Hematopoietic multipotent progenitor cell treated with erythropoietin and hydrocortisone succinate and interleukin-3 and kit ligand, for 4 days (in vitro differentiated cells): ENCODE measurements around the gene UBE2G2.

Source experiments
- DNase-seq: peaks from one replicate; pipeline ENCODE4 v3.0.0-alpha.2; 2015

The UBE2G2 gene

DNA sequence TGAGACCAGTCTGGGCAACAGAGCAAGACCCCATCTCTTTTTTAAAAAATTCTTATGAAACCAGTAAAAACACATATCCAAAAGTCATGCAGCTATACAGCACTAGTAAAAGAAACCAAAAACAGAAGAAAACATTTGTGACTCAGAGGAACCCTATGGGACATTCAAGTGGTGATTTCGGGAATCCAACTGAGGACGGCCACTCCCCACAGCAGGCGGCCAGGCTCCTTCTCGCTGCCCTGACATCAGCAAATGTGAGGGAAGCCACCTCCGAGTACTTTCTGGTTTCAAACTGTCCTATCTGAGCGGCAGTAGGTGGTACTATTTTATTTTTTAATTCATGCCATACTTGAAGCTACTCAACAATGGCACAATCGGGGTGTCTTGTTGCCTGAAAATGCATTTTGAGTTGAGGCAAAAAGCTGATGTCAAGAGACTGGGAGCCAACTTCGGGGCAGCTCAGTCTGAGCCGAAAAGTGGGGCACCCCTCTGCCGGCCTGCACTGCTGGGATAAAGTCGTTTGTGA is 12.9 kb upstream of the UBE2G2 start:
- DNase-seq: no peak

DNA sequence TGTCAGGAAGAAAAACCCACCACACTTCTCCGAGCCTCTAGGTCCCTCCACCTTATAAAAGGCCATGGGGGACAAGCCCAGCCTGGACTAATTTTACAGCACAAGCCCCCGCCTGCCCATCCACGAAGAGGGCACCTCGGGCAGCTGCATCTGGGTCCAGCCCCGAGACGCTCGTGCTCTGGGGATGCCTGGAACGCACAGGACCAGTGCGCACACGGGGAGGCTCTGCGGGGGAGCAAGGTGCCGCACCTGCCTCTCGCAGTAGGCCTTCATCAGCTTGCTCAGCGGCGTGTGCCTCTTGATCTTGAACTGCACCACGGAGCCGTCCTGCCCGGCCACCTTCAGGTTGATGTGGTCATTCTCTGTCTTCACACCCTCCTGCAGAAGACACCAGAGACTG is 12.1 kb upstream of the UBE2G2 start:
- DNase-seq: no peak

DNA sequence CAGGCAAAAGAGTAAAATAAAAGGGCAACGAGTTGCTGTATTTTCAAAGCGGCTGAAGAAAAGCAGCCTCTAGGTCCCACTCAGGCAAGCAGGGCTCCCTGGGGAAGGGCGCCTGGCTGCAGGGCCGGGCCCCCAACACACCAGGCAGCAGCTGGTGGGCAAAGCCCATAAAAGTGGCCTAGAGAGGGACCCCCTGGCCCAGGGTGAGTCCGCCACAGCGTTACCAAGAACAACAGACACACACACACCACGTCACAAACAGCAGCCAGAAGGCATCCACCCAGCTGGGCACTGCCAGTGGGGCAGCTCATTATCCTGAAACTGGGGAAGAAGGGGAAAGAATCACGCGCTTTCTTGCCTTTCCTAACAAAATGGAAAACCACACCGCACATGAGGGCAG is 11.5 kb upstream of the UBE2G2 start:
- DNase-seq: no peak

DNA sequence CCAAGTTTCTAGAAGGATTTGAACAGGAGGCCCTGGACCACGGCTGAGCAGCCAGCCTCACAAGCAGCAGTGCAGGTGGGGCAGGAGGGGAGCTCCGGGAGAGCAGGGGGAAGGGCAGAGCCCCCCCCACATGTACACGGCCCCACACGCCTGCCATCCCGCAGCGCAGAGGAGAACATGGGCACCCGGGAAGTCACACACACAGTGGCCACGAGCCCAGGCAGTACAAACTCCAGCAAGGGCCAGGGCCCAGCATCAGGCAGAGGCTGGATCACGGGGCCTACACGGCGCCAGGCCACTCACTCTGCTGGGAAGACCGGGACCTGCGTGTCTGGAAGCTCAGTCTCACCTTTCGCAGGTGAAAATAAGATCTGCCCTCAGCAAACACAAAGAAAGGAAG is 11.0 kb upstream of the UBE2G2 start:
- no peak for DNase-seq

DNA sequence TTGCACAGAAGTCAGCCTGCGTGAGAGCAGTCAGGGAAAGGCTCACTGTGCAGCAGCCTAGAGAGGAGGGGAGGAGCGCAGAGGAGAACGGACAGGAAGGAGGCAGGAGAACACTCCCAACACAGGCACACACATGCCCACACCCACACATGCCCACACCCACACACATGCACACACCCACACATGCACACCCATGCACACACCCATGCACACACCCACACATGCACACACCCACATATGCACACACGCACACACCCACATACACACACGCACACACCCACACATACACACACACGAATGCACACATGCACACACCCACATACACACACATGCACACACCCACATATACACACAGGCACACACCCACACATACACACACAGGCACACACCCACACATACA is 9.2 kb upstream of the UBE2G2 start:
- DNase-seq: no peak

DNA sequence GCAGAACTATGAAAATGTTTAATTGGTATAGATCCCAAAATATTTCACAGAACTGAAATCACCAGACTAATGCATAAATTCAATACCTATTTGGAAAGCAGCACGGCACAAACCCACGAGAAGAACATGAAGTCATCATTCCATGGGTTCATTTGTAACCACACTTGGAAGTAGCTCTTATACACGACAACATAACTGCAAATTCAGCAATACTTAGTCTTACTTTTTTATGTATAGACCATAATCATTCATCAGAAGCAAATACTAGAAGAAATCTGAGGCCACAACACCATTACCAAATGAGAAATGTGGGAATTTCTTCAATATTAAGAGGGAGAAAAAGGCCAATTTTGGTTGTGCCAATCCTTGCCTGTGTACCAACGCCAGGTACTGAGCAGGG is 4.2 kb upstream of the UBE2G2 start:
- no peak for DNase-seq

DNA sequence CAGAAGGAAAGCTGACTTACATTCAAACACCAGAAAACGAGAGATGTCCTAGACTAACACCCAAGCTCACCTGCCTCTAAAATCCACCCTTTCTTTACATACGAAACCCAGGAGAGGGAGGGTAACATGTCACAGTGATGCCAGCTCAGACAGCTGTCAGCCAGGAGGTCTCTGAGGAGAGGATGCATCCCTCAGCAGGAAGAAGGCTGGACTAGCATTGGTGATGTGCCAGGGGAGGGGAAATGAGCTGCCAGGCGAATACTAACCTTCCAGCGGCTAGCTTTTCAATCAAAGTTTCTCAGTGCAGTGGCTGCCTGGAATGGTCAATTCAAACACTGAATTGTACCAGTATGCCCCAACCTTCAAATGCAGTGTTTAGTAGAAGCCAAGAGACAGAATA is 3.6 kb upstream of the UBE2G2 start:
- DNase-seq: no peak

DNA sequence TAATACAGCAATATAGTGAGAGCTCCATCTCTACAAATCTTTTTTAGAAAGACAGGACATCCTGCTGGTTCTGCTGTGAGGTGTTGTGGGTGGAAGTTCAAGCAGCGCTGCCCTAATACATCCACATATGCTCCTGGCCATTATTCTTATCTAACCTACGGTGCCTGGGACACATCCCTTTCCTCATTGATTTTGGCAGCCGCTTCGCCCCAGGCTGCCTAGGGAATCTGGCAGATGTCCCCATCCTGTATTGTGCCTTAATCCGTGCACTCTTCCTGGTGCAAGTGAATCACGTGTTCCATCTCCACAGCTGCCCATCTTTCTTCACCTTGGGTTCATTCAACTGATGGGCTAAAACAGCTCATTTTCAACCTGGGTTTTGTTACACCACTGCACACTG is 3.1 kb upstream of the UBE2G2 start:
- DNase-seq: no peak

DNA sequence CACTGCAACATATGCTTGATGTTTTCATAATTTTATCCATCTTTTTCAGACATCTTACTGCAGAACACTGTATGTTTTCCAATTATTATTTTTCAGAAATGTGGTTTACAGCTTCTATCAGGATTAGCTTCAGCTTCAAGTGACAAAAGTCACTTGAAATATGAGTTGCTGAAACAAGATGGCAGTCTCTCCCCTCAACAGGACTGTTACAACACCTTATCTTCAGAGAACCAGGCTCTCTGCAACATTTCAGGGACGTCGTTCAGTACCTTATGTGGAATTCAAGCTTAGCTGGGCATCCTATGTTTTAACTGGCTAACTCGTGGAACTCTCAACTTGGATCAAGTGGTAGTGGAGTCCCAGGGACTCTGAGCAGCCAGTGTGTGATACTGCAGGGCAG is 2.0 kb upstream of the UBE2G2 start:
- DNase-seq: peak; percentile 49

DNA sequence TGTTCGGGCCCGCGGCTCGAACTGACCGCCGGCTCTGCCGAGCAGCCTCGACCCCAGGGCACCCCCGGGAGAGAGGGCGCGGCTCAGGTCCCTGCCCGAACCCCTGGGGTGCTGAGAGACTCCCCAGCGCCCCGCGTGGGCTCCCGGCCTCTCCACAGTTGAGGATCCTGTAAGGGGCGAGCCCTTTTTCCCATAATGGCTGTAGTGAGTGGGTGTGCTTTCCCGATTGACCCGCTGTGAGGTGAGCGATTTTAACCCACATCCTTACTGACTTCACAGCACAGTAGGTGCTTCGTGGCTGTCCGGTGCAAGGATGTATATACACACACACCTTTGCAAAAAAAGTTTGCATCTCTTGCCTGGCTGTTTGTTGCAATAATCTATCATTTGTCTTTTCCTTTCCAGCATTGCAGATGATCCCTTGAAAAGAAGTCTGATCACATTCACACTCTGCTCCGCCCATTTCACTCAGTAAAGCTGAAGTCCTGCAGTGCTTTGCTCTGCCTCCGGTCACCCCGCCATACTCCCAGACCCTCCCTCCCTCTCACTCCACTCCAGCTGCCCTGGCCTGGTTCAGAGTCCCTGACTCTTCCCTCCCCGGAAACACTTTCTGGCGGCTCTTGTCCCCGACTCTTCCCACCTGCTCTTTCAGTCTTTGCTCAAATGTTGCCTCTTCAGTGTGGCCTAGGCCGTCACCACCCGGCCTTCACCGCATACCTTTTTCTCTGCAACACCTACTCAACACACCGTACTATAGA is 955 bp upstream of the UBE2G2 start:
- peak; percentile 71 for DNase-seq

DNA sequence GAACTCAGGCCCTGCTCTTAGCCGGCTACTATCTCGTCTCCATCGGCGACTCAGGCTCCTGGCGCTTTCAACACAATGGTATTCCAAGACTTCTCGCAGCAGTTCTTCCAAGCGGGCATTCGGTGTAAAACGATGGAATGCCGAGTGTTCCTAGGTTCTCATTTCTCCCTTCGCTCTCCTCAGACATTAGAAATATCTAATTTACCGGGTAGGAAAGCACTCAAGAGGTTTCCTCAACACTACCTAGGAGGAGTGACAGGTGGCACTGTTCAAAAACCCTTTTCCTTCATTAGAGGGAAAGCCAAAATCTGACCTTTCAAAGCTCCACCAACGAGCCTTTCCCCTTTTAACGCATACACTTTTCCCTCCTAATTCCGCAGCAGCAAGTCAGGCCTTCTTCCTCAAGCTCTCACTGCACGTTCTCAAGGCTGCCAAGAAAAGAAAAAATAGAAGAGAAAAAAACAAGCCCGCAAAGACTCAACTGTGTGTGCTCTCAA is 601 bp downstream of the UBE2G2 start:
- peak; percentile 77 for DNase-seq

DNA sequence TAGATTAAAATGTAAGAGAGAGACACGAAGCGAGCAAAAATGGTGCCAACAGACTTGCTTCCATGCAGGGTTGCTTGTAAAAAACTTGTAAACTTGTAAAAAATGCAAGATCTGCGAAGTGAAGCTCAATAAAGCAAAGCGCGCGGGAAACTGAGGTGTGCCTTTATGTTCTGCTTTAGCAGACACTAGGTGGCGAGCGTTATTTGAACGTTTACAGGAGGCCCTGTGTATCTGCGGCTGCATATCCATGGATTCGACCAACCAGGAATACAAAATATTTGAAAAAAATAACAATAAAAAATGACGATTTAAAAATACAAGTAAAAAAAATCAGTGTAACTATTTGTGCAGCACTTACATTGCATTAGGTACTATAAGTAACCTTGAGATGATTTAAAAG is 1.5 kb downstream of the UBE2G2 start:
- peak; percentile 71 for DNase-seq

DNA sequence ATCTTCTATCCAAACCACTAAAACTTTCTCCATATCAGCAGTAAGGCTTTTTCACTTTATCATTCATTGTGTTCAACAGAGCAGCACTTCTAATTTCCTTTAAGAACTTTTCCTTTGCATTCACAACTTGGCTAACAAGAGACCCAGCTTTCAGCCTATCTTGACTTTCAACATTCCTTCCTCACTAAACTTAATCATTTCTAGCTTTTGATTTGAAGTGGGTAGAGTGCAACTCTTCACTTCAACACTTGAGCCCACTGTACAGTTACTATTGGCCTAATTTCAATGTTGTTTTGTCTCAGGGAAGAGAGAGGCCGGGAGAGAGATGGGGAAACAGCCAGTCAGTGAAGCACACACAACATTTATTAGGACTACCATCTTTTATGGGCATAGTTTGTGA is 2.0 kb downstream of the UBE2G2 start:
- DNase-seq: no peak

DNA sequence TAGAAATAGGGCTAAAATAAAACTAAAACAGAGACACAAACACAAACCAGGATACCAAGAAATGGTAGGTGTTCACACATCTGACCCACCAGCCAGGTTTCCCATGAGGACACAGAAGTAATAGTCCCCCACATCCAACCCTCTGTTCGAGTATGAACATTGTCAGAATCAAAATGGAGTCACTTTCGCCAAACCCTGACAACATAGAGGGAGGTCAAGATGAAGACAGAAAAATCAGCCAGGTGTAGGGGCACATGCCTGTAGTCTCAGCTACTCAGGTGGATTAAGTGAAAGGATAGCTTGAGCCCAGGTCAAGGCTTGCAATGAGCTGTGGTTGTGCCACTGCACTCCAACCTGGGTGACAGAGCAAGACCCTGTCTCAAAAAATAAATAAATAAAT is 3.8 kb downstream of the UBE2G2 start:
- DNase-seq: no peak

DNA sequence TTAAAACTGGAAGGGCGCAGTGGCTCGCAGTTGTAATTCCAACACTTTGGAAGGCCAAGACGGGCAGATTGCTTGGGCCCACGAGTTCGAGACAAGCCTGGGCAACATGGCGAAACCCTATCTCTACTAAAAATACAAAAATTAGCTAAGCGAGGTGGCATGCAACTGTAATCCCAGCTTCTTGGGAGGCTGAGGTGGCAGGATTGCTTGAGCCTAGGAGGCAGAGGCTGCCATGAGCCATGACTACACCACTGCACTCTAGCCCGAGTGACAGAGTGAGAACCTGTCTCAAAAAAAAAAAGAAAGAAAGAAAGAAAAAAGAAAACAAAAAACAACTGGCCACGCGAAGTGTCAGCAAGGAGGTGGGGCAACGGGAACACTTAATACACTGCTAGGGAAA is 6.3 kb downstream of the UBE2G2 start:
- no peak for DNase-seq

DNA sequence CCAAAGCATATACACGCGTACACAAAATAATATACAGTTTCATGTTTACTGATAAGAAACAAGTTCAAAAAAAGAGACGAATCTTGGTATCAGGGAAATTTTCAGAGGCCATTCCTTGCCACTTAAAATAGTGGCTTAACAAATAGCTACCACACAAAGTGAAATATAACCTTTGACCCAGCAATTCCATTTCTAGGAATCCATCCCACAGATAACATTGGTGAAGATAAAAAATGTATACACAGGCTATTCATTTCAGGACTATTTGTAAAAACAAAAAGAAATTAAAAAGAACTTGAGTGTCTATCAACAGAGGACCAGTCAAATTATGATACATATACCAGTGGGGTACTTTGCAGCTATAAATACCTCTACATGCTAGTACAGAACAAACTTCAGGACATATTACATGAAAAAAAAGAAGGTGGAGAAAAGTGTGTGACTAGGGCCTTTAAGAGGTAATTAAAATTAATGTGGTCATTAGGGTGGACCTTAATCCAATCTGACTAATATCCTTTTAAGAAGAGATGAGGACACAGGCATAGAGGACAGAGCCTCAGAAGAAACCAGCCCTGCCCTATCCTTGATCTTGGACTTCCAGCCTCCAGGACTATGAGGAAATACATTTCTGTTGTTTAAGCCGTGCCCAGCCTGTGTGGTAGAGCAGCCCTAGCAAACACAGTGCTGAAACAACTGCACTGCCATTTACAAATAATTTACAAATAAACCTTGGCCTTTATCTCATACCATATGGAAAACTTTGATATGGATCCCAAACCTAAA is 7.8 kb downstream of the UBE2G2 start:
- DNase-seq: no peak

DNA sequence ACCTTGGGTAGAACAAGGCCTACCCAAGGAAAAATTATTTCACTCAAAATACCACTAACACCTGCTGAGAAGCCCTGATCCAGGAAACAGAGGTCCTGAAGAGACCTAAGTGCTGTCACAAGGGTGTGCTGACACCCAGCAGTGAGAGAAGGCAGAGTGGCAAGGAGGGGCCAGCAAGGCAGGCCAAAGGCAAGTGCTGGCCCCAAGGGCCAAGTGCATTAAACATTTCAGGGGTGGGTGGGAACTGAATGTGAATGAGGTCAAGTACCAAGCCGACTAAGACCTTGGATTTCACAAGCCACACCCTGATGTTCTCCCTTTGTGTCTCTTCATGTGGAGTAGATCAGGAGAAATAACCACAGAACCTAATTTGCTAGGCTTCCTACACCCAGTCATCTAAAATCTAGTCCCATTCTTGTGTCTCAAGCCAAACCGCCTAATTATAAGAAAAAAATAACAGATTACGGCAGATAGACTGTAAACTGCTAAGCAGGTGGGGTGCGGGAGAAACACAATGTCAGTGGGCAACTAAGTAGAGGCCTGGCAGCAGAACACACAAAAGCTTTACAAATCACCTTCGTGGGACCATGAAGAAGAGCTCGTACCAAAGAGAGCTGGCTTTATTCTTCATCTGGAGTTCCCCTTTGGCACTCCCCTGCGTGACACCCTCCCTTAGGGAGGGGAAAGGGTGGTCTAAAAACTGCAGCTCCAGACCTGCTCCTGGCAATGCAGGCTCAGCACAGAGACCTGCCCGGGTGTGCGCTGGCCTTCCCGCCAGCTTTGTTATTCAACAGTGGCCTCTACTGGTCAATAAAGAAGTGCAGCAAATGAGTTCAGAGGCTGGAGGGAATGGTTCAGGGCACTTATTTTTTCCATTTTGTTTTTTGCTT is 8.7 kb downstream of the UBE2G2 start:
- DNase-seq: peak; percentile 87

DNA sequence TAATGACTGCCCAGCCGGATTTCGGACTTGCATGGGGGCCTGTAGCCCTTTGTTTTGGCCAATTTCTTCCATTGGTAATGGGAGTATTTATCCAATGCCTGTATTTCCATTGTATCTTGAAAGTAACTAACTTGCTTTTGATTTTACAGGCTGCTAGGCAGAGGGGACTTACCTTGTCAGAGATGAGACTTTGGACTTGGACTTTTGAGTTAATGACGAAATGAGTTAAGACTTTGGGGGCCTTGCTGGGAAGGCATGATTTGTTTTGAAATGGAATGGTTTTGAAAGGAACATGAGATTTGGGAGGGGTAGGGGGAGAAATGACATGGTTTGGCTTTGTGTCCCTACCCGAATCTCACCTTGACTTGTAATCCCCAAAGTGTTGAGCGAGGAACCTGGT is 9.6 kb downstream of the UBE2G2 start:
- DNase-seq: no peak

DNA sequence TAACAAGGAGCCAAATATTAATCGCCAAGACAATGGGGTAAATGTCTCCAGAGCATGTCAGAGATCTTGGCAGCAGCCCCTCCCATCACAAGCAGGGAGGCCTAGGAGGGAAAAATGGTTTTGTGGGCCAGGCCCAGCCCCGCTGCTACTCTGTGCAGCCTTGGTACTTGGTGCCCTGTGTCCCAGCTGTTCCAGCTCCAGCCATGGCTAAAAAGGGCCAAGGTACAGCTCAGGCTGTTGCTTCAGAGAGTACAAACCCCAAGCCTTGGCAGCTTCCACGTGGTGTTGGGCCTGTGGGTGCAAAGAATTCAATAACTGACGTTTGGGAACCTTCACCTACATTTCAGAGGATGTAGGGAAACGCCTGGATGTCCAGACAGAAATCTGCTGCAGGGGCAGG is 10.4 kb downstream of the UBE2G2 start:
- no peak for DNase-seq

DNA sequence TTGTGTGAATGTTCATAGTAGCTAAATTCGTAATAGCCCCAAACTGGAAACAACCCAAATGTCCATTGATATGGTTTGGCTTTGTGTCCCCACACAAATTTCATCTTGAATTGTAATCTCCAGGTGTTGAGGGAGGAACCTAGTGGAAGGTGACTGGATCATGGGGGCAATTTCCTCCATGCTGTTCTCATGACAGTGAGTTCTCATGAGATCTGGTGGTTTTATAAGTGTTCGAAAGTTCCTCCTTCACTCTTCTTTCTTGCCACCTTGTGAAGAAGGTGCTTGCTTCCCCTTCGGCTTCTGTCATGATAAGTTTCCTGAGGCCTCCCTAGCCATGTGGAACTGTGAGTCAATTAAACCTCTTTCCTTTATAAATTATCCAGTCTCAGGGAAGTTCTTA is 11.3 kb downstream of the UBE2G2 start:
- no peak for DNase-seq

DNA sequence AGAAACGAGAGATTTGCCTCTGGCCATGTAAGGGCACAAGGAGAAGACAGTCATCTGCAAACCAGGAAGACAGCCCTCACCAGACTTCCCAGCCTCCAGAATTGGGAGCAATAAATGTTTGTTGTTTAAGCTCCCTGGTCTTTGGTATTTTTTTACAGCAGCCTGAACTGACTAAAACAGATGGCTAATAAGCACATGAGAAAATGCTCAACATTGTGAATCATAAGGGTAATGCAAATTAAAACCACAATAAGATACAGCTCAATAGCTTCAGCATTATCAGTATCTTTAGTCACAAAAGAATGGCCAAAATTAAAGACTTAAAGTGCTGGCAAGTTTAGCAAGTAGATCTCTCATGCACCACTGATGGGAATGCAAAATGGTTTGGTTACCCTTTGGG is 11.7 kb downstream of the UBE2G2 start:
- DNase-seq: no peak

DNA sequence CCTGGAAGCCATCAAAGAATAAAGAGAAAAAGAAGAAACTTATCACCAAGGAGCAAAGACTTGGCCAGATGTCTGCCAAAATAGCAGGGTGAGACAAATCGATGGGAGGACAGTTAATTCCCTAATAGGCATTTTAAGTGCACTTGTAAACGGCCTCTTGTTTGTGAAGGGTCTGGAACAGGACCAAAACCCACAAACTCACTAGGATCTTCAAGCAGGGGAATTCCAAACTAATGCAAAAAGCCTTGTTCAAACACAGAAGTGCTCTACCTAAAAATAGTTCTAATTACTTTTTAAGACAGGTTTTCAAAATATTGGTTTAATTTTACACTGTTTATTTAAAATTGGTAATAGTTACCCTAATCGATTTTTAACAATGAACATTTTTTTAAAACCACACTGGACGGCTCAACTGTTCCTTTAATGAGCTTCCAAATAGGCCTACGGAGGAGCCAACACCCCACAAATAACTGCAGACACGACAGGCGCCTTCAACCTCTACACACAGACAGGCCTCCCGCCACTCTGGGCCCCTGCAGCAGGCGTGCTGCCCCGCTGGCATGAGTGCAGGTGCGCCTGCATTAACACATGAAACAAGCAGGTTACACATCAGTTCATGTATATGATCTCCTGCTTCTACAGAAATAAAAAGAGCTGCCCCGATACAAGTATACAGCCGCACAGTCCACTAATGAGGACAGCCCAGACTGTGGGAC is 15.8 kb downstream of the UBE2G2 start:
- no peak for DNase-seq

DNA sequence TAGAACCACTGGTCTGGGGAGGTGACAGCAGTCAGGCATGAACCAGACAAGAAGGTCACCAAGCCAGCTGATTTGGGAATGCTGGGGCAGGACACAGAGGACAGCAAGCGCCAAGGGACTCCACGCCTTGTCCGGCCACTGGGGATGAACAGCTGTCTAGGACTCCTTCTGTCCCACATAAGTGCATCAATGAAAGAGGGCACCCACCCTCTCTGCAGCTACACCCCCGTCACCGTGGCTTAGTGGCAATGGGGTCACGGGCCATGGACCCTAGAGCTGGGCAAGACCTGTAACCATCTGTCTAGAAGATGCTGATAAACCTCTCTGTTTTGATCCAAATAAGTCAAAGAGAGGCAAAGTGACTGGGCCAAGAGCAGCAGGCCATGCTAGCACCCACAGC is 16.8 kb downstream of the UBE2G2 start:
- no peak for DNase-seq
